ENCODE results near the gene ASTE1.

ASTE1 gene

DNA sequence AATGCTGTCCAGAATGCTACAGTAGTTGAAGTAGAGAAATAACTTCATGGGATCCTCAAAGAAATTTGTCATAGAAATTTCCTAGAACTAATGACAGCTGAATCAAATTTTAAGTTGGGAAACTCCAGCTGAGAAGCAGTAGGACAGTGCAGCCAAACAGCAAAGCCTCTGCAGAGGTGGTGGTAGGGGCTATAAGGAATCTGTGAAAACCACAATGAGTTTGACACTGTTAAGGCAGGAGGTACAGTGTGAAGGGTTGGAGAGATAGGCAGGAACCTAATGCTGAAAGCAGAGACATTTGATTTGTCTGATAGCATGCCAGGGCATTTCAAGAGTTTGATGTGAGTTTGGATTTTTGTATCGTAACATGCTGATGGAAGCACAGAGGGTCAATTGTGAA lies 22.0 kb downstream of the ASTE1 start:
- Histone ChIP-seq H2BK12ac (ENCODE audit: low read length in 2 of 2) (no peak overlapping the region), H3K4me1 (ENCODE audit: control insufficient read depth, insufficient read depth, low read depth, low read length) (no peaks in the 10 kb centered on the region), H3K9me3 (ENCODE audit: control insufficient read depth, low read length) (no peaks in the 10 kb centered on the region), H3K79me1 (replicated peaks; ENCODE audit: low read length, poor library complexity, severe bottlenecking) (peaks cover 9% of the 10 kb centered on the region), H3K4me3 (ENCODE audit: insufficient read depth in 1 of 2, low read depth in 1 of 2, low read length in 2 of 2) (no peak overlapping the region), H3K18ac (ENCODE audit: low read depth in 1 of 2, low read length in 2 of 2) (no peak overlapping the region), H4K91ac (ENCODE audit: low read length) (no peak overlapping the region), H2BK5ac (ENCODE audit: low read depth, low read length, poor library complexity, severe bottlenecking) (no peak overlapping the region), H3K4me2 (ENCODE audit: low read length, poor library complexity, severe bottlenecking) (no peak overlapping the region), H3K23ac (ENCODE audit: low read length in 2 of 2) (no peak overlapping the region), H3K4ac (ENCODE audit: low read depth in 1 of 2, low read length in 2 of 2) (no peak overlapping the region), H2BK15ac (ENCODE audit: low read depth, poor library complexity, severe bottlenecking) (no peak overlapping the region), H3K36me3 (ENCODE audit: control insufficient read depth in 1 of 2, insufficient read depth in 2 of 2, low read depth in 1 of 2, low read length in 2 of 2) (peaks cover 0 to 30% of the 10 kb centered on the region in 2 experiments), H2AFZ (ENCODE audit: low read depth, low read length) (no peak overlapping the region), H3K9ac (ENCODE audit: low read length) (no peak overlapping the region), H2BK120ac (ENCODE audit: low read depth, low read length) (no peak overlapping the region), H3K27ac (ENCODE audit: low read length, poor library complexity, severe bottlenecking) (no peak overlapping the region), H2AK5ac (ENCODE audit: low read length, severe bottlenecking) (no peak overlapping the region), H3K27me3 (ENCODE audit: control insufficient read depth in 1 of 2, insufficient read depth in 1 of 2, low read length in 2 of 2) (no peaks in the 10 kb centered on the region), H3K14ac (ENCODE audit: low read length in 2 of 2) (no peak overlapping the region), H4K8ac (ENCODE audit: low read length) (no peak overlapping the region)
- WGBS, result 100% methylated on average over 1 of the region's 1 CpG
- no peak for DNase-seq

DNA sequence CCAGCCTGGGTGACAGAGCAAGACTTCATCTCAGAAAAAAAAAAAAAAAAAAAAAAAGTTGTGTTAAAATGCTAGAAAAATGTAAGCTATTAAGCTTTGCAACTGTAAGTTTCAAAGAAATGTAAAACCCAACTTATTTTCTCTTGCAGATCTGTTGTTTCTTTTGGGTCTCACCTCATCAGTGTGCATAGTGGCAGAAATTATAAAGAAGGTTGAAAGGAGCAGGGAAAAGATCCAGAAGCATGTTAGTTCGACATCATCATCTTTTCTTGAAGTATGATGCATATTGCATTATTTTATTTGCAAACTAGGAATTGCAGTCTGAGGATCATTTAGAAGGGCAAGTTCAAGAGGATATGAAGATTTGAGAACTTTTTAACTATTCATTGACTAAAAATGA lies 25.6 kb downstream of the ASTE1 start:
- 100% methylated on average over 1 of the region's 1 CpG for WGBS
- Histone ChIP-seq H3K27ac (ENCODE audit: low read length, poor library complexity, severe bottlenecking) (no peak overlapping the region), H3K36me3 (ENCODE audit: control insufficient read depth in 1 of 2, insufficient read depth in 2 of 2, low read depth in 1 of 2, low read length in 2 of 2) (peaks cover 0 to 43% of the 10 kb centered on the region in 2 experiments), H3K9me3 (ENCODE audit: control insufficient read depth, low read length) (no peaks in the 10 kb centered on the region), H3K23ac (ENCODE audit: low read length in 2 of 2) (no peak overlapping the region), H3K79me1 (replicated peaks; ENCODE audit: low read length, poor library complexity, severe bottlenecking) (peaks cover 6% of the 10 kb centered on the region), H2BK5ac (ENCODE audit: low read depth, low read length, poor library complexity, severe bottlenecking) (no peak overlapping the region), H3K4me3 (ENCODE audit: insufficient read depth in 1 of 2, low read depth in 1 of 2, low read length in 2 of 2) (no peak overlapping the region), H4K91ac (ENCODE audit: low read length) (no peak overlapping the region), H3K4me1 (ENCODE audit: control insufficient read depth, insufficient read depth, low read depth, low read length) (no peaks in the 10 kb centered on the region), H2AK5ac (ENCODE audit: low read length, severe bottlenecking) (no peak overlapping the region), H2BK12ac (ENCODE audit: low read length in 2 of 2) (no peak overlapping the region), H3K4ac (ENCODE audit: low read depth in 1 of 2, low read length in 2 of 2) (no peak overlapping the region), H4K8ac (ENCODE audit: low read length) (no peak overlapping the region), H2AFZ (ENCODE audit: low read depth, low read length) (no peak overlapping the region), H3K27me3 (ENCODE audit: control insufficient read depth in 1 of 2, insufficient read depth in 1 of 2, low read length in 2 of 2) (no peaks in the 10 kb centered on the region), H3K9ac (ENCODE audit: low read length) (no peak overlapping the region), H3K4me2 (ENCODE audit: low read length, poor library complexity, severe bottlenecking) (no peak overlapping the region), H3K18ac (ENCODE audit: low read depth in 1 of 2, low read length in 2 of 2) (no peak overlapping the region), H2BK15ac (ENCODE audit: low read depth, poor library complexity, severe bottlenecking) (no peak overlapping the region), H3K14ac (ENCODE audit: low read length in 2 of 2) (no peak overlapping the region), H2BK120ac (ENCODE audit: low read depth, low read length) (no peak overlapping the region)
- DNase-seq, result no peak

DNA sequence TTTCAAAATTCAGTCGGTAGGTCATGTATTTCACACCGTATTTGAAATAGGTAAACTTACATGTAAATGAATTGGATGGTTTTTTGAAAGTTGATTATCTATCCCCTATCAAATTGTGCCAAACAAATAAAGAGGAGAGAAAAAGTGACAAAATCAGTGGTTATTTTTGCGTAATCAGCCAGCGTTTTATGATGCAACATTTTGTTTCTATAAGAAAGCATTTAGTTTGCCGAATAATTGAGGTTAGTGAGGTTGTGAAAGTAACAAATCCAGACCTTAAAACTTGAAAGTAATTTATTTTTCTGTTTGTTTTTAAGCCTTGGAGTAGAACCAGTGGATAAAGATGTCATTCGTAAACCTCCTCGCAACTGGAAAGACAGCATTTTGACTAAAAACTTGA lies 29.3 kb downstream of the ASTE1 start:
- H3K79me1 ChIP-seq (replicated peaks; ENCODE audit: low read length, poor library complexity, severe bottlenecking), result peaks cover 1% of the 10 kb centered on the region
- H3K9ac ChIP-seq (ENCODE audit: low read length), result no peak overlapping the region
- no peak overlapping the region for H2AFZ ChIP-seq (ENCODE audit: low read depth, low read length)
- H3K14ac ChIP-seq (ENCODE audit: low read length in 2 of 2), result no peak overlapping the region
- H2BK5ac ChIP-seq (ENCODE audit: low read depth, low read length, poor library complexity, severe bottlenecking), result no peak overlapping the region
- no peak overlapping the region for H2BK120ac ChIP-seq (ENCODE audit: low read depth, low read length)
- H3K9me3 ChIP-seq (ENCODE audit: control insufficient read depth, low read length), result no peaks in the 10 kb centered on the region
- H3K27ac ChIP-seq (ENCODE audit: low read length, poor library complexity, severe bottlenecking), result no peak overlapping the region
- H2BK12ac ChIP-seq (ENCODE audit: low read length in 2 of 2), result no peak overlapping the region
- peaks cover 7 to 58% of the 10 kb centered on the region in 2 experiments for H3K36me3 ChIP-seq (ENCODE audit: control insufficient read depth in 1 of 2, insufficient read depth in 2 of 2, low read depth in 1 of 2, low read length in 2 of 2)
- H4K91ac ChIP-seq (ENCODE audit: low read length), result no peak overlapping the region
- H3K27me3 ChIP-seq (ENCODE audit: control insufficient read depth in 1 of 2, insufficient read depth in 1 of 2, low read length in 2 of 2), result no peaks in the 10 kb centered on the region
- H2AK5ac ChIP-seq (ENCODE audit: low read length, severe bottlenecking), result no peak overlapping the region
- no peak overlapping the region for H4K8ac ChIP-seq (ENCODE audit: low read length)
- DNase-seq, result peak; percentile 63
- H3K4ac ChIP-seq (ENCODE audit: low read depth in 1 of 2, low read length in 2 of 2), result no peak overlapping the region
- H3K23ac ChIP-seq (ENCODE audit: low read length in 2 of 2), result no peak overlapping the region
- no peaks in the 10 kb centered on the region for H3K4me1 ChIP-seq (ENCODE audit: control insufficient read depth, insufficient read depth, low read depth, low read length)
- no peak overlapping the region for H3K4me3 ChIP-seq (ENCODE audit: insufficient read depth in 1 of 2, low read depth in 1 of 2, low read length in 2 of 2)
- no peak overlapping the region for H3K18ac ChIP-seq (ENCODE audit: low read depth in 1 of 2, low read length in 2 of 2)
- no peak overlapping the region for H3K4me2 ChIP-seq (ENCODE audit: low read length, poor library complexity, severe bottlenecking)
- no peak overlapping the region for H2BK15ac ChIP-seq (ENCODE audit: low read depth, poor library complexity, severe bottlenecking)
- WGBS, result 92% methylated on average over 4 of the region's 7 CpGs

DNA sequence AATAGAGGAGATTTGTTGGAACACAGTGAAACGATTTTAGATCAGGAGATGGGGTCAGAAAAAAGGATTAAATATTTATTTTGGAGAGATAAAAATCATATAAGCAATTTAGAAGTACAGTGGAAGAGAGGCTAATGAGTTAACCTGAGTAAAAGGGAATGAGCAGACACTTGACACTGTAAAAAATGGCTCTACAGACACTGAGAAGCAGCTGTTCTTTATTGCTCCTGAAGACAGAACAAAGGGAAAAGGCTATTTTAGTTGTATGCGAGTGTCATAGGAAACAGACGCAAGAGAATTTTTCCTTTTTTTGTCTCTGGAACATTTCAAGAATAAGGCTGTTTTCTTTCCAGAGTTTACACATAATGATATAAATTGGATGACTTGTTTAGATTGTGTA lies 34.3 kb downstream of the ASTE1 start:
- Histone ChIP-seq H3K9ac (ENCODE audit: low read length) (no peak overlapping the region), H3K4me1 (ENCODE audit: control insufficient read depth, insufficient read depth, low read depth, low read length) (no peaks in the 10 kb centered on the region), H3K4ac (ENCODE audit: low read depth in 1 of 2, low read length in 2 of 2) (no peak overlapping the region), H2BK5ac (ENCODE audit: low read depth, low read length, poor library complexity, severe bottlenecking) (no peak overlapping the region), H3K23ac (ENCODE audit: low read length in 2 of 2) (no peak overlapping the region), H2BK15ac (ENCODE audit: low read depth, poor library complexity, severe bottlenecking) (no peak overlapping the region), H3K27me3 (ENCODE audit: control insufficient read depth in 1 of 2, insufficient read depth in 1 of 2, low read length in 2 of 2) (no peaks in the 10 kb centered on the region), H2AFZ (ENCODE audit: low read depth, low read length) (no peak overlapping the region), H3K18ac (ENCODE audit: low read depth in 1 of 2, low read length in 2 of 2) (no peak overlapping the region), H3K79me1 (replicated peaks; ENCODE audit: low read length, poor library complexity, severe bottlenecking) (peaks cover 10% of the 10 kb centered on the region), H4K8ac (ENCODE audit: low read length) (no peak overlapping the region), H3K4me2 (ENCODE audit: low read length, poor library complexity, severe bottlenecking) (no peak overlapping the region), H2BK120ac (ENCODE audit: low read depth, low read length) (no peak overlapping the region), H3K9me3 (ENCODE audit: control insufficient read depth, low read length) (no peaks in the 10 kb centered on the region), H3K27ac (ENCODE audit: low read length, poor library complexity, severe bottlenecking) (no peak overlapping the region), H2AK5ac (ENCODE audit: low read length, severe bottlenecking) (no peak overlapping the region), H4K91ac (ENCODE audit: low read length) (no peak overlapping the region), H3K4me3 (ENCODE audit: insufficient read depth in 1 of 2, low read depth in 1 of 2, low read length in 2 of 2) (no peak overlapping the region), H3K14ac (ENCODE audit: low read length in 2 of 2) (no peak overlapping the region), H2BK12ac (ENCODE audit: low read length in 2 of 2) (no peak overlapping the region), H3K36me3 (ENCODE audit: control insufficient read depth in 1 of 2, insufficient read depth in 2 of 2, low read depth in 1 of 2, low read length in 2 of 2) (peaks cover 12 to 54% of the 10 kb centered on the region in 2 experiments)
- 80% methylated on average over 3 of the region's 3 CpGs for WGBS
- DNase-seq, result no peak

All from mesenchymal stem cell (in vitro differentiated cells and primary cell).